Measurements from ENCODE around the gene RASL11B.
A peak's percentile ranks its signal among the peaks of the same experiment; 100 is the strongest.

RASL11B gene

DNA sequence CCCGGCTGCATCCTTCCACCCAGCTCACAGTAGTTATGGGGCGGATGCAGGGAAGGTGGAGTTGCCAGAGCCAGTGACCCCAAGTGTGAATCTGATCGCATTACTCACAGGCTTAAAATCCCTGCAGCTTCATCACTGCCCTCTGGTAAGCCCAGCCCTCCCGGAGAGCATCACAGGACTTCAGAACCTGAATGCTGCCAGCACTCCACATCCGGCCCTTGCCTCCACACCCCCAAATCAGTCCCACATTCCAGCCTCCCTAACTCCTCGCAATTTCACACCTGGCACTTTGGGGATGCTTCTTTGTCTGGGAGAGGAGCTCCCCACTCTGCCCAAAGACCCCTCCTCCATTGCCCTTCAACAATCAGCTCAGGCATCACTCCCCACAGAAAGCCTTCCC, 15.6 kb downstream of the RASL11B start:
- no peaks in the 10 kb centered on the region for H3K27me3 Mint-ChIP-seq
- no peak for ATAC-seq

DNA sequence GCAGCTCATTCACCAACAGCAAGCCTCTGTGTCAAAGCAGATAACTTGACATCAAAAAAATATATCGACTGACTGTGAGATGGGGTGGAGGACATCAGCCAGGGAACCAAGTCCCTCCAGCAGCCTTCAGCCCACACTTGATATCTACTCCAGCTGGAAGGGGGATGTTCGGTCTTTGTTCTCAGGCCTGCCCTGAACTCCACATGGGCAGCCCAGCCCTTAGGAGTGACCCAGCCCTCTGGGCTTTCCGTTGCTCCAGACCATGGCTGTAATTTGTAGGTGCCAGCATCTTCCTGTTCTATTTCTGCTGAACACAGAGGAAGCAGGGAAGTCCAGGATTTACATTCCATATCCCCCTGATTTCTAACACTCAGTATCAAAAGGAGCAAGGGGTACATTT, 17.4 kb downstream of the RASL11B start:
- H3K27ac Mint-ChIP-seq: no peak overlapping the region
- no peaks in the 10 kb centered on the region for H3K27me3 Mint-ChIP-seq
- peaks cover 11% of the 10 kb centered on the region for H3K4me1 Mint-ChIP-seq
- H3K9me3 Mint-ChIP-seq: no peaks in the 10 kb centered on the region
- no peak for DNase-seq
- no peak overlapping the region for H3K4me3 Mint-ChIP-seq
- ATAC-seq: no peak

More for the DNA sequence above, 15.6 kb downstream of the RASL11B start:
- Mint-ChIP-seq H3K27ac (no peak overlapping the region), H3K9me3 (no peaks in the 10 kb centered on the region), H3K4me3 (no peak overlapping the region), H3K4me1 (peaks cover 11% of the 10 kb centered on the region)
- DNase-seq: no peak

DNA sequence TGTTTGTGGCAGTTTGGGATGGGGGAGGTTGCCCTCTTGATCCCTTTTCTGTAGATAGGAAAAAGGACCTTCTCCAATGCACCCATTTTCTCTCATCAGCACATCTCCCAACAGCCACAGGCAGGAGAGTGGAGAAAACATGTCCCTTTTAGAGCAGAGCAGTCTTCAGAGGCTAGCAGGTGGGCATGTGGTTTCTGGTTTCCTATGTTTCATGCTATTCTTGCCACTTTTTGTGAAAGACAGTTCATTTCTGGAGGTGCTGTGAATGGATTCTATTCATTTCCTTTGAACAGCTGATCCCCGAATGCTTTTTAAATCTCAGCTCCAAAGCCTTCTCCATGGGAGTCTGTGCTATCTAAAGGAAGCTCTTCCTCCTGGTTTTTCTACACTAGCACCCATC, 18.9 kb downstream of the RASL11B start:
- H3K27ac Mint-ChIP-seq: no peak overlapping the region
- no peak overlapping the region for H3K4me3 Mint-ChIP-seq
- ATAC-seq (no peak), DNase-seq (no peak)
- no peaks in the 10 kb centered on the region for H3K9me3 Mint-ChIP-seq
- H3K27me3 Mint-ChIP-seq: no peaks in the 10 kb centered on the region
- H3K4me1 Mint-ChIP-seq: peaks cover 9% of the 10 kb centered on the region

DNA sequence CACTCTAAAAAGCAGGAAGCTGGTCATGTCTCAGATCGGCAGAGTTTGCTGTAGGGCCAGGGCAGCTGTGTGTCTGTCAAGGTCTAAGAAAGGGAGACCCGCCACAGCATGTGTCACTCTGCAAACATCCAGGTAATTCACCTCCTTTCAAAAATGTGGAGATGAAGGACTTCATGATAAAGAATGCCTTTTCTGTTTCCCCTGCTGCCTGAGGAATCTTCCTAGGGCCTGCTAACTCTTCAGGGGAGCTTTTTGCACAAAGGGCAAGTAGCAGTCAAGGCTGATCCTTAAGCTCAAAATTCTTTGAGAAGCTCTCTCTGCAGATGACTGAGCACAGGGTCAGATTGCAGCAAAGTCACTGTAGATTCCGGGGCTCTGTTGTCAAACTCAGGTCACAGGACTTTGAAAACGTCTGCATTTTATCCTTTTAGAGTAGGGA, 21.1 kb downstream of the RASL11B start:
- DNase-seq: no peak
- Mint-ChIP-seq H3K9me3 (peaks cover 0 to 5% of the 10 kb centered on the region in 2 donors), H3K4me1 (no peaks in the 10 kb centered on the region), H3K27me3 (no peaks in the 10 kb centered on the region), H3K4me3 (no peak overlapping the region), H3K27ac (no peak overlapping the region)
- ATAC-seq: no peak

DNA sequence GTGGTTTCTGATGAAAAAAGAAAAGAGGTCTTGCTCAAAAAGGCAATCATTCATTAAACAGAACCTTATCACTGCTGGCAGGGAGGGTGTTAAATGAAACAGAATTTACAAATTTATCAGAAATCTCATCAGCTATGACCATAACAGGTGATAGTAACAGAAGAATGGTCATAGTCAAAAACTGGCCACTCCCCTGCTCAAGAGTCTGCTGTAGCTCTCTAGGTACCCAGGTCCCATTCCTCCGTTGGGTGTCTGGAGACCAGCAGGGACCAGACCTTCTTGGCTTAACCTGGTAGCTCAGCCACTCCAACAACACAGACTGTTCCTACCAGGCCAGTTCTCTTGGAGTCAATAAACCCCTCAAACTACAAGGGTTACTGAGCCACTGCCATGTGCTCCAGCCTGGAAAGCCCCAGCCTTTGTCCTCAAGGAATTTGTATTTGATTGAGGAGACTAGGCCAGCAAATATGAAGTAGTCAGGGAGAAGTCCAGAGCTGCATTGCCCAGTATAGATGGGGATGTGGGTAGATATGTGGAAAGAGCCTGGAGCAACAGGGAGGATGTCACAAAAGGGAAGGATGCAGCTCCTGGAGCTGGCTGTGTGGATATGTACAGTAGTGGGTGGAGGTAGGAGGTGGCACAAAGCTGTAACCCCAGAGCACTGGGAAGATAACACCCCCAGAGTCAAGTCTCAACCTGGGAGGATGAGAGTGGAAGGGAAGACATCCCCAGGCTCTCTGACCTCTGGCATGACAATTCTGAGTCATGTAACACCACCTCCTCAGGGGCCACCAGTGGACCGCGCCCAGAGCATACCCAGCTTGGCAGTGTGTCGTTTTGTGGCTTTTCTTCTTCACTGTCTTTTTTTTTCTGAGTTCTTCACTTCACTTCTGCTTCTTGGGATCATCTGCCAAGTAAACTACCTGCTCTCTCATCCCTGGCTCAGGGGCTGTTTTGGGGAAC, 21.9 kb downstream of the RASL11B start:
- Mint-ChIP-seq H3K27ac (no peak overlapping the region), H3K4me3 (no peak overlapping the region)

DNA sequence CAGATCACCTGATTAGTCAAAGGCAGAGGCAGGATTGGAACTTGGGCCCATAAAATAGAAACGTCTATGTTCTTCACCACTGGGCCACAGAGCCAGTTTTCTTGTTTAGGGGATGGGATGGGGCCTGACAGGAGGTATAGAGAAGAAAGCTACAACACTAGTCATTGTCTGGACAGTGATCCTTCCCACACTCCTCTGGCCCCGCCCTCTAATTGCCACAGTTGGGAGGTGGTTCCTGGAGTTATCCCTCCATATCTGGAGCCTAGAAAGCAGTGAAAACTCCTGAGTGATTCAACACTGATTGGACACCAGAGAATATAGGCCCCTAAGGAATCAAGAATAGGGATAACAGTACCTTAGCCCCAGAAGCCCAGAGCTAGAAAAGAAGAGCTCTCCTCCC, 22.9 kb downstream of the RASL11B start:
- no peak overlapping the region for H3K4me3 Mint-ChIP-seq
- H3K27me3 Mint-ChIP-seq: no peaks in the 10 kb centered on the region
- peaks cover 7% of the 10 kb centered on the region for H3K4me1 Mint-ChIP-seq
- ATAC-seq (no peak), DNase-seq (no peak)
- H3K9me3 Mint-ChIP-seq: peaks cover 0 to 14% of the 10 kb centered on the region in 2 donors
- no peak overlapping the region for H3K27ac Mint-ChIP-seq

More for the DNA sequence above, 21.9 kb downstream of the RASL11B start:
- peaks cover 0 to 13% of the 10 kb centered on the region in 2 donors for H3K9me3 Mint-ChIP-seq
- ATAC-seq (no peak), DNase-seq (no peak)
- no peaks in the 10 kb centered on the region for H3K4me1 Mint-ChIP-seq
- no peaks in the 10 kb centered on the region for H3K27me3 Mint-ChIP-seq

DNA sequence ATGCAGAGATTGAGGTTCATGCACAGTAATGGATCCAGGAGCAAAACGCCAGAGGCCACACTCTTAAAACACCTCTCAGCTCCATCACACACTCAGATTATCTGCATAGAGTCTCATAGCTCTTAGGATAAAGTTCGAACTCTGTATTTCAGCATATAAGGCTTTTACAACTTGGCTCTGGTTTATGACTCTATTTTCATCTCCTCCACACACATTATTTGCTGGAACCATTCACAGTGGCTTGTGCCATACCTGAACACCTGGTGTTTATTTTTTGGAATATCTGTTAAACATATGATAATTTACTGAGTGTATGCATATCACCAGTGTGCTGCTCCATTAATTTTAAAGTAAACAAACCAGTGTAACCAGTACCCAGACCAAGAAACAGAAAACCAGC, 27.2 kb downstream of the RASL11B start:
- Mint-ChIP-seq H3K4me1 (peaks cover 22% of the 10 kb centered on the region), H3K4me3 (no peak overlapping the region), H3K9me3 (peaks cover 0 to 14% of the 10 kb centered on the region in 2 donors), H3K27ac (no peak overlapping the region), H3K27me3 (no peaks in the 10 kb centered on the region)
- ATAC-seq (no peak), DNase-seq (no peak)

DNA sequence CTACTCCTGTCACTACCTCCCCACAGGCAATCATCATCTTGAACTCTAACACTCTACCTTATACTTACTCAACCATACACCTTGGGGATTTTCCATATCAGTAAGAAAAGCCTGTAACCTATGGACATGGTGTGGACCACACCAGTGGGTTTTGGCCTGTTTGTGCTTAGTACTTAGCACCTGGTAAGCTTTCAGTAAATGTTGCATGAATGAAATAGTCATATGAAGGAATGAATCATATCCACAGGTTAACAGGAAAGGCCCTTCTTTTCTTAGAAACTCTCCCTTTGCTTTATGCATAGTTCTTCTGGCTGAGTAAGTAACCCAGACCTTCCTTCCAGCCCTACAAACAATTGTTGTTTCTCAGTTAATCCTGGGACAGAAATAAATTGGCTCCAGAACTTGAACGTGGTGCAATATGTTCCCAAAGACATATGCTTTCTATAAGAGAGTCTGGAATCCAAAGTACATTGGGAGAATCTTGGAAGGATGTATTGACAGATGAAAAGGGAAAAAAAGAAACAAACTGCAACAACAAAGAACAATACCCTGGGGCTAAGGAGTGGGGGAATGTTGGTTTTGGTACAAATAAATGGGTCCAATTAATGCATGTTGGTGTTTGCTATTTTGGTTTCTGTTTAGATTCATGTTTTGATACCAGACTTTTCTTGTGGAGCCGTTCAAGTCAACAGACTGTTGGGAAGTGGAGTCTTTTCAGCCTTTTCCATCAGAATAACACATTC, 27.8 kb downstream of the RASL11B start:
- H3K4me3 Mint-ChIP-seq: no peak overlapping the region
- H3K9me3 Mint-ChIP-seq: peaks cover 0 to 14% of the 10 kb centered on the region in 2 donors

DNA sequence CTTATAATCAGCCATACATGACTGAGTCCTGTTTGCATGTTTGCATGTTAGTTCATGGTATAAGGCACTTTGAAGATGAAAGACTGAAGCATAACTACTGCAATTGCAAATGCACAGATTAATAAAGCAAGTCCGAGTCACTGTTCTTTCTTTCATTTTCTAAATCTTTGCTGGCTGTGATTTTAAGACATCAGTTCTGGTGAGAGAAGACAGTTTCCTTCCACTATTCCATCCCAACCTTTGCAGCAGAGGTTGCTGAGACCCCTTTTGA, 28.3 kb downstream of the RASL11B start:
- no peak overlapping the region for H3K27ac Mint-ChIP-seq
- ATAC-seq (no peak), DNase-seq (no peak)
- H3K9me3 Mint-ChIP-seq: peaks cover 0 to 14% of the 10 kb centered on the region in 2 donors
- no peak overlapping the region for H3K4me3 Mint-ChIP-seq
- no peaks in the 10 kb centered on the region for H3K27me3 Mint-ChIP-seq
- H3K4me1 Mint-ChIP-seq: peaks cover 22% of the 10 kb centered on the region

More for the DNA sequence above, 27.8 kb downstream of the RASL11B start:
- ATAC-seq (peak; percentile 90), DNase-seq (peak in 1 of 2 donors; percentile 24)
- Mint-ChIP-seq H3K27me3 (no peaks in the 10 kb centered on the region), H3K27ac (peak overlapping the region in 1 of 2 donors; percentile 23), H3K4me1 (peaks cover 22% of the 10 kb centered on the region)

DNA sequence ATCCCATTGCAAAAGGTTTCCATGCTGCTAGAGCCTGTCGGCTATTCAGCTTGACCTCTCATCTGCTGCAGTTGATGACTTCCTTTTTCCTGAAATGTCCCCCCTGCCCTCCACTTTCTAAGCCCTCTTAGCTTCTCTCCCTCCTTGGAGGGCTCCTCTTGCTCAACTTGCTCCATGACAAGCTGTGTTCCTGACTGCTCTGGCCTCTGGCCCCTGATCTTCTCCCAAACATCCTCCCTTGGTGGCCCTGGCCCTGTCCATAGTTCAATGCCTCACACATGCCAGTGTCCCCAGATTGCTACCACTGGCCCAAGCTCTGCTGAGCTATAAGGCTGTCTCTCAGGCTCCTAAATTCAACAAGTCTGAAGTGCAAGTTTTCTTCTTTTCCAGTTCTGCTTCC, 29.6 kb downstream of the RASL11B start:
- no peak overlapping the region for H3K4me3 Mint-ChIP-seq

DNA sequence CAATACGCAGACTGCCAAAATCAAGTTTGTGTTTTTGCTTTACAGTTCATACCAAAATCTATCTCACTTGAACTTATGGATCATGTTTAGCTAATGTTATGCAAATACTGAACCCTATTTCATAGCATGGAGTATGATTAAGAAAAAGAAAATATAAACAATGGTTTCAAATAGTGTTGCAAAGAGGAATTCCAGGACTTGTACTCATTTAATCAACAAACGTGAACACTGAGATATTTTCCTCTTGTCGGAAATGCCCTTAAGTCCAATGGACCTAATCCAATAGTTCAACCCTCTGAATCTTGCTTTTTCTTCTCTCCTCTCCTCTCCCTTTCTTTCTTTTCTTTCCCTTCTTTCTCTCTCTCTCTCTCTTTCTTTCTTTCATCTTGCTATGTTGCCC, 30.8 kb downstream of the RASL11B start:
- ATAC-seq (no peak), DNase-seq (no peak)
- Mint-ChIP-seq H3K4me1 (peaks cover 22% of the 10 kb centered on the region), H3K9me3 (peaks cover 2 to 9% of the 10 kb centered on the region in 2 donors), H3K27me3 (no peaks in the 10 kb centered on the region), H3K4me3 (no peak overlapping the region), H3K27ac (peak overlapping the region in 1 of 2 donors; percentile 77)

More for the DNA sequence above, 29.6 kb downstream of the RASL11B start:
- H3K27me3 Mint-ChIP-seq: no peaks in the 10 kb centered on the region
- no peak for ATAC-seq
- H3K9me3 Mint-ChIP-seq: peaks cover 0 to 14% of the 10 kb centered on the region in 2 donors
- DNase-seq: no peak
- peaks cover 22% of the 10 kb centered on the region for H3K4me1 Mint-ChIP-seq
- H3K27ac Mint-ChIP-seq: no peak overlapping the region

DNA sequence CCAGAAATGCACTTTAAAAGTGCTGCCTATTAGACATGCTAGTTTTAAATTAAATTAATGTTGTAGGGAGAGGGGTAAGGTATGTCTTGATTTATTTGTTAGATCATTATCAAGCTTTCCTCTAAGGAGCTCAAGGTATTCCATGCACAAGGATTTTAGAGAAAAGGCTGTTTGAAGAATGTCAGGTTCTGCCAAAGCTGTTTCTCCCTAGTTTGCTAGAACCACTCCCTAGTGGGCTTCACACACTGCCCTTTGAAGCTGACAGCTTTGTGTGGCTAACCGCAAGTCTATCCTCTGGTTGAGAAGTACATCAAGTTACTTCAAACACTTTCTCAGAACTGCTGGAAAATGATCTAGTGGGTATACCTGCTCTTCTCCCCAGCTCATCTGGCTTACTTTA, 32.3 kb downstream of the RASL11B start:
- no peaks in the 10 kb centered on the region for H3K27me3 Mint-ChIP-seq
- DNase-seq (no peak), ATAC-seq (no peak)
- H3K4me3 Mint-ChIP-seq: no peak overlapping the region
- H3K27ac Mint-ChIP-seq: no peak overlapping the region
- H3K4me1 Mint-ChIP-seq: peaks cover 21% of the 10 kb centered on the region
- peaks cover 8 to 11% of the 10 kb centered on the region in 2 donors for H3K9me3 Mint-ChIP-seq

DNA sequence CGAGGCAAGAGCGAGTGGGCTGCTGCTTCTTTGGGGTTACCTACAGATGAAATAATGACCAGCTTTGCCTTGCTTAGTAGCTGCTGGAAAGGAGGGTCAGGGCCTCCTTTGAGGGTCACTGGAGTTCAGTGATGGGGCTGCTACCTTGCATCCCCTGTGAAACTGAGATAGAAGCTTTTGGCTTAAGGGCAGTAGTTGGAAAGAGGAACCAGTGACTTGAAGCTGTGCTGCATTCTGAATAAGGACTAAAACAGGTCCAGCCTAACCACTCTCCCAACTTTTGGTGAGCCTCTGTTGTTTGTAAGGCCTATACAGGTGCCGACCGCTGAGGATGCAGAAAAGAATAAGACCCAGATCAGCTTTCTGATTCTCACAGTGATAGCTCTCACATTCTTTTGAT, 41.2 kb downstream of the RASL11B start:
- DNase-seq (no peak), ATAC-seq (no peak)
- Mint-ChIP-seq H3K9me3 (peaks cover 2 to 18% of the 10 kb centered on the region in 2 donors), H3K27me3 (no peaks in the 10 kb centered on the region), H3K27ac (no peak overlapping the region), H3K4me3 (no peak overlapping the region), H3K4me1 (no peaks in the 10 kb centered on the region)

DNA sequence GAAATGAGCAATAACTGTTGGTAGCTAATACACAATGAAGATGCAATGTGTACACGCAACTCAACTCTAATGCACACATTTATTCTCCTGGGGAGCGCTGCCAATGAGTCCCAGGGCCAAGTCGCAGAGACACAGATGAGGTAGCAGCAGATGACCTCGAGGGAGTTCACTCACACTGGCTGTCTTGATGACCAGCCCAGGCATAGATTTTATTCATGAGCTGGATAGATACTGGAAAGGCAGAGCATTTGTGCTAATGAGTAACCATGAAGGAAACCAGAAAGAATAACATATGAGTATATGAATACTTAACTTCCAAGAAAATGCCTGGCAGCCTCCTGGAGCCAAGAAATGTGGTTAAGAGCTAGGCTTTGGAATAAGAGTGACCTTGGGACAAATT, 42.3 kb downstream of the RASL11B start:
- Mint-ChIP-seq H3K9me3 (peaks cover 0 to 9% of the 10 kb centered on the region in 2 donors), H3K4me1 (no peaks in the 10 kb centered on the region), H3K27me3 (no peaks in the 10 kb centered on the region), H3K27ac (no peak overlapping the region), H3K4me3 (no peak overlapping the region)
- ATAC-seq (no peak), DNase-seq (no peak)

DNA sequence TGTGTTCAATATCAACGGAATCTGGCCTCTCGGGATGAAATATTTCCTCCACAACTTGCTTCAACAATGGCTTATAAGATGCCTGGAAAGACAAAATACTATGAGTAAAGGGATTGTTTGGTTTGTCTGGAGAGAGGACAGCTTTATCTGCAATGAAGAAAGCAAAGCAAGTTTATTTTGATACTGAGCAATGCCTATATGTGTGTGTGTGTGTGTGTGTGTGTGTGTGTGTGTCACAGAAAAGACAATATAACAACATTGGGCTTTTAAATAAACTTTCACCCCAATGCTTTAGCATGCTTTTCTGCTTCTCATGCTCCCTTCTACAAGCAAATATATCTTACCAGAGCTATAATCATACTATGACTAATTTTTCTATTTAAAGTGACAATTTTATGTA, 45.4 kb downstream of the RASL11B start:
- H3K4me1 Mint-ChIP-seq: peaks cover 4% of the 10 kb centered on the region
- no peaks in the 10 kb centered on the region for H3K27me3 Mint-ChIP-seq
- no peak overlapping the region for H3K4me3 Mint-ChIP-seq
- H3K27ac Mint-ChIP-seq: no peak overlapping the region
- ATAC-seq (no peak), DNase-seq (no peak)
- peaks cover 0 to 2% of the 10 kb centered on the region in 2 donors for H3K9me3 Mint-ChIP-seq

DNA sequence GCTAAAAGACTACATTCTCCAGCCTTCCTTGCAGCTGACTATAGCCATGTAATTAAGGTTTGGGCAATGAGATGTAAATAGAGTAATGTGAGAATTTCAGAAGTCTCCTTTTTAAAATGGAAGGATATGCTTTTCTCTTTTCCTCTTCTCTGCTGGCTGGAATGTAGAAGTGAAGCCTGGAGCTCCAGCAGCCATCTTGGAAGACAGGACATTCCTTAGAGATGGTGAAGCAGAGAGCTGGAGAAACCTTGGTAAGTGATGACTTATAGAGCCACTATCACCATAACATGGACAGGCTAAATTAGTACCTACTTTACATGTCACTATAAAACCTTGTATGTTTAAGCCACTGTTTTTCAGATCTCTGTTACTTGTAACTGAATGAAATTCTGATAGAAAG, 48.0 kb downstream of the RASL11B start:
- no peaks in the 10 kb centered on the region for H3K27me3 Mint-ChIP-seq
- H3K9me3 Mint-ChIP-seq: no peaks in the 10 kb centered on the region
- ATAC-seq (no peak), DNase-seq (no peak)
- H3K4me3 Mint-ChIP-seq: no peak overlapping the region
- H3K27ac Mint-ChIP-seq: no peak overlapping the region
- peaks cover 4% of the 10 kb centered on the region for H3K4me1 Mint-ChIP-seq
